Spleen (tissue), 3 donors: Measurements from ENCODE around the gene RMI1.

ENCODE experiments used
- POLR2A ChIP-seq, 3 donors: fragments of 450-650 bp; IDR thresholded peaks; one replicate each; pipeline ENCODE4 v1.5.1; 2017; ENCODE audit warnings: antibody characterized with exemption in 3 of 3, mild to moderate bottlenecking in 1 of 3
- POLR2AphosphoS5 ChIP-seq, 3 donors: sonication (generic); formaldehyde crosslinking; IDR thresholded peaks; one replicate each; pipeline ENCODE4 v1.5.1; 2017; ENCODE audit warnings: antibody characterized with exemption in 3 of 3

GRCh38 chr9:83971485-83971884, 9.1 kb upstream of the RMI1 start:
- TF ChIP-seq POLR2AphosphoS5 (IDR thresholded peaks at IDR 0.05), result peak in 1 of 3 donors; percentile 41
- no peak for TF ChIP-seq POLR2A (IDR thresholded peaks at IDR 0.05)
